ENCODE results near the gene SPATA45.

DNA sequence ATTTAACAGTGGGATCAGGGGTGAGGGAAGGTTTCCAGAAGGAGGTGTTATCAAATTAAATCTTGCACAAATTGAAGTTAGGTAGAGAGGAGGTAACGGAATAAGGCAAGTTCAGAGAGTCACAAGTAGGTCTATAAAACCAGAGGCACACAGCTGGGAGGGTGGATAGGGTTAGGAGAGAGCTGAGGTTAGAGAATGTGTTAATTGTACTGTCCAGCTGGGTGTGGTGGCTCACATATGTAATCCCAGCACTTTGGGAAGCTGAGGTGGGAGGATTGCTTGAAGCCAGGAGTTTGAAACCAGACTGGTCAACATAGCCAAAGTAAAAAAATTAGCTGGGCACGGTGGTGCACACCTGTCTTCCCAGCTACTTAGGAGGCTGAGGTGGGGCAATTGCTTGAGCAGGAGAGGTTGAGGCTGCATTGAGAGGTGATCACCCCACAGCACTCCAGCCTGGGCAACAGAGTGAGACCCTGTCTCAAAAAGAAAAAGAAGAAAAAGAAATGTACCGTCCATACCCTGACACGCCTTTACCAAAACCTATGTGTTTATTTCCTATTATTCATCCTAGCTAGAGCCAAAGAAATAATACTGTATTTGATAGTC is 20.2 kb downstream of the SPATA45 start:
- TF ChIP-seq, protein P1, sequence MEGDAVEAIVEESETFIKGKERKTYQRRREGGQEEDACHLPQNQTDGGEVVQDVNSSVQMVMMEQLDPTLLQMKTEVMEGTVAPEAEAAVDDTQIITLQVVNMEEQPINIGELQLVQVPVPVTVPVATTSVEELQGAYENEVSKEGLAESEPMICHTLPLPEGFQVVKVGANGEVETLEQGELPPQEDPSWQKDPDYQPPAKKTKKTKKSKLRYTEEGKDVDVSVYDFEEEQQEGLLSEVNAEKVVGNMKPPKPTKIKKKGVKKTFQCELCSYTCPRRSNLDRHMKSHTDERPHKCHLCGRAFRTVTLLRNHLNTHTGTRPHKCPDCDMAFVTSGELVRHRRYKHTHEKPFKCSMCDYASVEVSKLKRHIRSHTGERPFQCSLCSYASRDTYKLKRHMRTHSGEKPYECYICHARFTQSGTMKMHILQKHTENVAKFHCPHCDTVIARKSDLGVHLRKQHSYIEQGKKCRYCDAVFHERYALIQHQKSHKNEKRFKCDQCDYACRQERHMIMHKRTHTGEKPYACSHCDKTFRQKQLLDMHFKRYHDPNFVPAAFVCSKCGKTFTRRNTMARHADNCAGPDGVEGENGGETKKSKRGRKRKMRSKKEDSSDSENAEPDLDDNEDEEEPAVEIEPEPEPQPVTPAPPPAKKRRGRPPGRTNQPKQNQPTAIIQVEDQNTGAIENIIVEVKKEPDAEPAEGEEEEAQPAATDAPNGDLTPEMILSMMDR (IDR thresholded peaks at IDR 0.05; ENCODE audit: insufficient read depth, low read length), result no peak
- TF ChIP-seq POLR2AphosphoS5 (IDR thresholded peaks at IDR 0.05; ENCODE audit: low read depth), result no peak
- no peak for TF ChIP-seq SPI1 (IDR thresholded peaks at IDR 0.05; ENCODE audit: borderline replicate concordance, low read depth)

Measured in HL-60 (cell line).